Daoy (cell line): ENCODE measurements around the gene CTH. TPM values are rescaled to one million over a fixed set of nuclear protein-coding genes. Genes with fewer than 3 reads are reported as not detected.
"Not testable (repeated sequence)": the region's sequence is repeated elsewhere in the genome, so short reads cannot be mapped to it uniquely, and the experiment has no call there.

Experiments
- DNase-seq: peaks from one replicate; pipeline ENCODE4 v3.0.0-alpha.2; 2015; ENCODE audit warnings: low read depth
- total RNA-seq: library from RNA; depleted of rRNA; stranded (reverse); fragments of >200 nt; shearing (Covaris generic); gene quantifications from 2 replicates; pipeline ENCODE4 v1.2.3, GENCODE V29; 2014; rRNA removed

Gene CTH
- total RNA-seq, result 4.8 and 5.0 TPM in 2 replicates

- DNase-seq, result peak; percentile 100
Measured at GRCh38 chr1:70410604-70411359, at the start of gene CTH. Gene CTH (plus strand): TSS chr1:70411268. CDS start chr1:70411416, 148 bp downstream.

GRCh38 chr1:70361727-70362398 lies 49.2 kb upstream of the CTH start:
- DNase-seq, result no peak

GRCh38 chr1:70364439-70364838 lies 46.6 kb upstream of the CTH start:
- DNase-seq, result no peak

GRCh38 chr1:70366425-70366952 lies 44.6 kb upstream of the CTH start:
- not testable (repeated sequence) for DNase-seq

- DNase-seq, result not testable (repeated sequence)
Measured at GRCh38 chr1:70366997-70367396, 44.1 kb upstream of the CTH start.

GRCh38 chr1:70367397-70367796 lies 43.7 kb upstream of the CTH start:
- DNase-seq, result not testable (repeated sequence)

- not testable (repeated sequence) for DNase-seq
Measured at GRCh38 chr1:70371586-70371985, 39.5 kb upstream of the CTH start.

GRCh38 chr1:70372426-70372825 lies 38.6 kb upstream of the CTH start:
- no peak for DNase-seq

DNA sequence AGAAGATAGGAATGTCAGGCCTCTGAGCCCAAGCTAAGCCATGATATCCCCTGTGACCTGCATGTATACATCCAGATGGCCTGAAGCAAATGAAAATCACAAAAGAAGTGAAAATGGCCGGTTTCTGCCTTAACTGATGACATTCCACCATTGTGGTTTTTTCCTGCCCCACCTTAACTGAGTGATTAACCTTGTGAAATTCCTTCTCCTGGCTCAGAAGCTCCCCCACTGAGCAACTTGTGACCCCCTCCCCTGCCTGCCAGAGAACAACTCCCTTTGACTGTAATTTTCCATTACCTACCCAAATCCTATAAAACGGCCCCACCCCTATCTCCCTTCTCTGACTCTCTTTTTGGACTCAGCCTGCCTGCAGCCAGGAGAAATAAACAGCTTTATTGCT lies 37.5 kb upstream of the CTH start:
- peak; percentile 16 for DNase-seq

- DNase-seq, result no peak
Measured at GRCh38 chr1:70376196-70376595, 34.9 kb upstream of the CTH start.

DNA sequence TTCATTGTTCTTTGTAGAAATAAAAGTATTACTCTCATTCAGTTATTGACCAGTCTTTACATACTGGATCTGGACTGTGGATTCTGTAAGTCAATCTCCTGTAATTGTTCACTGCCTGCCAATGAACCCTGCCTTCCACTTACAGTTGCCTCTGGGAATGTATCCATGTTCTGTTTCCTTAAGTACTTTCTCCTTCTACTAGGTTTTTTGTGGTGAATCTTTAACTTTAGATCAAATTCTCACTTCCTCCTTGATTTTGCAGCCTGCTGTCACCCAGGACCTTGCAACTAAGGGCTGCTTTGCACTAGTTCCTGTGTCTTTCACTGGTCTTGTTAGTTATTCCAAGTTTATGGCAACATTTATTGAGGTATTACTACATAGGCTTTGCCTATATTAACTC lies 28.4 kb upstream of the CTH start:
- no peak for DNase-seq

GRCh38 chr1:70383483-70383882 lies 27.6 kb upstream of the CTH start:
- no peak for DNase-seq

- no peak for DNase-seq
Measured at GRCh38 chr1:70384542-70384941, 26.5 kb upstream of the CTH start.

DNA sequence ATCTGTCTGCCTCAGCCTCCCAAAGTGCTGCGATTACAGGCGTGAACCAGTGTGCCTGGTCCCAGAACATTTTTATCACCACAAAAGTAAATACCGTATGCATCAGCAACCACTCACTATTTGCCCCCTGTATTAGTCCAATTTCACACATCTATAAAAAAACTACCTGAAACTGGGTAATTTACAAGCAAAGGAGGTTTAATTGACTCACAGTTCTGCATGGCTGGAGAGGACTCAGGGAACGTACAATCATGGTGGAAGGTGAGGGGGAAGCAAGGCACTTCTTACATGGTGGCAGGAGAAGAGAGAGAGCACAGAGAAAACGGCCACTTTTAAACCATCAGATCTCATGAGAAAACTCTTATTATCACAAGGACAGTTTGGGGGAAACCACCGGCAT lies 25.6 kb upstream of the CTH start:
- no peak for DNase-seq

DNA sequence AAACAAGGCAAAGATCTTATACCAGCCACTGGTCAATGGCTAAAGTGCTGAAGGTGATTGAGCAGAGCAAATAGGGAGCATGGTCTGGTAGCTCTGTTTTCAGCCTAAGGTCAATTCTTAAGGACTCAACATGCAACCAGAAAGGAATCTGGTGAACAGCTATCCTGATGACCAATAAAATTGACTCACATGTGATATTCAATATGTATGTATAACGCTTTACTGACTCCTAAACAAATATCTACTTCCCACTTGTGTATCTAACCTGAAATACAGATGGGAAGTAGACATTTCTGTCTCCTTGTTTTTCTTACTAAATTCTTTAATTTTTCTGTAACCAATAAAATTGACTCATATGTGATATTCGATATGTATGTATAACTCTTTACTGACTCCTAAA lies 24.9 kb upstream of the CTH start:
- DNase-seq, result no peak

GRCh38 chr1:70387507-70387906 lies 23.6 kb upstream of the CTH start:
- no peak for DNase-seq

DNA sequence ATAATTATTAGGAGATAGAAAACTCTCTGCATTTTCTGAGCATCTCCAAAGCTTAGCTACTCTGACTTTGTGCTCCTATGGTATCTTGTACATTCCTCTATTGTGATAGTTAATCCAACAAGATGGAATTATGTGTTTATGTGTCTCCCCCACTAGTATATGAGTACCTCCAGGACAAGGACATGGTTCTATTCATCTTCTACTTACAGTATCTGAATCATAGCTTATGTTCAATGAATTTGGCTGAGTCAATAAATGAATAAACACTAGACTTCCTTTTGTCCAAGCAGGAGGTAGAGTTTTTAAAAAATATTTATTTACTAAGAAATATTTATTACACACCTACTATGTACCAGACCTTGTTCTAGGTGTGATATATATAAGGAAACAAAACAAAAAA lies 18.4 kb upstream of the CTH start:
- DNase-seq, result no peak

- no peak for DNase-seq
Measured at GRCh38 chr1:70396607-70397006, 14.5 kb upstream of the CTH start.

GRCh38 chr1:70397013-70397412 lies 14.1 kb upstream of the CTH start:
- DNase-seq, result no peak

DNA sequence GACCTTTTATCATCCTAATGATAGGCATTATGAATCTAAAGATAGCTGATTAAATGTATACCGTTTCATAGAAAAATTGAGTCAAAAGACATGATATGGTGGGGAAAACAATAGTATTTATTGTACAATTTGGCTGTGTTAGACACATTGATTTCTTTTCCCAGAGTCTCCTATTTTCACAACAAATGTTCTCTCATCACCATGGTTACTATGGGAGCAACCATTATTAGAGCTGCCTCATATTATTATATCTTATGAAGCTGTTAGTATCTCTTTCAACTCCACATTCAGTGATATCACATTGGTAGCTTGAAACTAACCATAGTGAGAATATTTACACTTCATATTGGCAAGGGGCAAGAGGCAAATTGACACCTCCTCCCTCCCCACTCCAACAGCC lies 10.7 kb upstream of the CTH start:
- no peak for DNase-seq

GRCh38 chr1:70401974-70402373 lies 9.1 kb upstream of the CTH start:
- no peak for DNase-seq

GRCh38 chr1:70403759-70404158 lies 7.3 kb upstream of the CTH start:
- DNase-seq, result no peak

- no peak for DNase-seq
Measured at GRCh38 chr1:70405780-70406416, 5.2 kb upstream of the CTH start.
